ENCODE measurements around the gene RERGL.

GRCh38 chr12:18057051-18057450 lies 32.9 kb downstream of the RERGL start:
- no peak for TF ChIP-seq CTCF (conservative IDR thresholded peaks at IDR 0.05)
- no peak for TF ChIP-seq EZH2 (IDR thresholded peaks at IDR 0.05; ENCODE audit: low read depth)

Measured in PC-9 (cell line).